WI38 (cell line): Measurements from ENCODE around the gene RNF5.
"Not testable (repeated sequence)": the region's sequence is repeated elsewhere in the genome, so short reads cannot be mapped to it uniquely, and the experiment has no call there.

Experiments
- H3K4me3 ChIP-seq: 2 replicates; pipeline ENCODE4 v1.5.1; 2011; ENCODE audit warnings: low read depth, mild to moderate bottlenecking, control low read depth, low read length
- TF ChIP-seq, protein P1 (sequence below): IDR thresholded peaks from 2 replicates; pipeline ENCODE4 v1.5.1; 2012; ENCODE audit warnings: low read depth, mild to moderate bottlenecking, control low read depth, low read length

Gene RNF5

DNA sequence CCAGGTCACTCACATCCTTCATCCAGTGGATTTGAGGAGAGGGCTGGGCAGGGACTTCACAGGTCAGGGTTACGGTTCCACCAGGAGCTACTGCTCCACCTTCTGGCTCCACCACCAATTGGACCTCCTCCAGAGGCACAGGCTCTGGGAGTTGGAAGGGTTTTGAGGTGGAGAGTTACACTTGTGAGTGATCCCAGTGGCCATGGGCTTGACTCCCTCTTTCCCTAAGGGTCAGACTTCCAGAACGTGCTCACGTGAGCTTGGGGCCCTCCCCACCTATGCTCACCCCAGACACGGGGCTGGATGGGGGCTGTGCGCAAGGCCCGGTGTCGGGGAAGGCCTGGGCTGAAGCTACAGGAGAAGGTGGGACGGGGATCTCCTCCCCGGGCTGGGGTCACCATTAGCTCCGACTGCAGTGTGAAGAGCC is 4.4 kb downstream of the RNF5 start:
- TF ChIP-seq, protein P1, sequence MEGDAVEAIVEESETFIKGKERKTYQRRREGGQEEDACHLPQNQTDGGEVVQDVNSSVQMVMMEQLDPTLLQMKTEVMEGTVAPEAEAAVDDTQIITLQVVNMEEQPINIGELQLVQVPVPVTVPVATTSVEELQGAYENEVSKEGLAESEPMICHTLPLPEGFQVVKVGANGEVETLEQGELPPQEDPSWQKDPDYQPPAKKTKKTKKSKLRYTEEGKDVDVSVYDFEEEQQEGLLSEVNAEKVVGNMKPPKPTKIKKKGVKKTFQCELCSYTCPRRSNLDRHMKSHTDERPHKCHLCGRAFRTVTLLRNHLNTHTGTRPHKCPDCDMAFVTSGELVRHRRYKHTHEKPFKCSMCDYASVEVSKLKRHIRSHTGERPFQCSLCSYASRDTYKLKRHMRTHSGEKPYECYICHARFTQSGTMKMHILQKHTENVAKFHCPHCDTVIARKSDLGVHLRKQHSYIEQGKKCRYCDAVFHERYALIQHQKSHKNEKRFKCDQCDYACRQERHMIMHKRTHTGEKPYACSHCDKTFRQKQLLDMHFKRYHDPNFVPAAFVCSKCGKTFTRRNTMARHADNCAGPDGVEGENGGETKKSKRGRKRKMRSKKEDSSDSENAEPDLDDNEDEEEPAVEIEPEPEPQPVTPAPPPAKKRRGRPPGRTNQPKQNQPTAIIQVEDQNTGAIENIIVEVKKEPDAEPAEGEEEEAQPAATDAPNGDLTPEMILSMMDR, result no peak
- H3K4me3 ChIP-seq, result no peak overlapping the region

DNA sequence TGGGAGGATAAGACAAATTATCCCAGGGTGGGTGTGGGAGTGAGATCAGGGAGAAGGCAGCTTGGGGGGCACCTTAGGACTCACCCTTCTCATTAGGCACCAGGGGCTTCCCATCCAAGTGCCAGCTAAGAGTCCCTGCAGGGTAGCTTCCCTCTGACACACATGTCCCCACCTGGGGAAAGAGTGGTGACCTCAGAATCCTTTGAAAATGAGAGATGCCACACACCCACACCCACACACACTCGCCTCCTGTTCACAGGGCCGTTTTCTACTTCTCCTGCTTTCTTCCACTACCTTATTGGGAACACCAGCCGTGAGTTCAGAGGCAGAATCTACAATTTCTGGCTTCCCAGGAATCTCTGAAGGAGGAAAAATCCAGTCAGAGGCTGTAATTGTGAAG is 4.8 kb downstream of the RNF5 start:
- no peak overlapping the region for H3K4me3 ChIP-seq
- TF ChIP-seq, protein P1, result no peak

DNA sequence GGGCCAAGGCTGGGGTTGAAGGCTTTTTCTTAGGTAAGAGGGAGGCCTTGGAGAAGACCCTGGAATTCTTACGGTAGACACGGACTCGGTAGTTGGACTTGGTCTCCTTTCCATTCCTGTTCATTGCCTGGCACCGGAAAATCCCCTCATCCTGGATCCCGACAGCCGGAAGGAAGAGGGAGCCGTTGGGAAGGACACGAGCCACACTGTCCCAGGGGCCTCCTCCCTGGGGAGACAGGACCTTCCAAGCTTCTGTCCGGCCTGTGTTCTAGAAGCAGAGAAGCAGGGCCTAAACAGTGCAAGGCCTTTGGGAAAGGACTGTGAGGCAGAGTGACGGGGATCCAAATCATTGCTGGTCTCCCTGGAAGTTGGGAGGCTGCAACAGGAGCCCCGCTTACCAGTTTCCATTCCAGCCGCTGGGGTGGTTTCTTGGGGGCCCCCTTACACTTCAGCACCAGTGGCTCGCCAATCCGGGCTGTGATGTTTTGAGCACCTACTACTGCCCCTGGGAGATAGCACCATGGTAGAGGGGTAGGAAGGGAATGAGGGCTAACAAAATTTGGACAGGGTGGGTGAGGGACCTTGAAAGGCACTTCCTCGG is 5.4 kb downstream of the RNF5 start:
- H3K4me3 ChIP-seq, result no peak overlapping the region
- TF ChIP-seq, protein P1, result no peak

DNA sequence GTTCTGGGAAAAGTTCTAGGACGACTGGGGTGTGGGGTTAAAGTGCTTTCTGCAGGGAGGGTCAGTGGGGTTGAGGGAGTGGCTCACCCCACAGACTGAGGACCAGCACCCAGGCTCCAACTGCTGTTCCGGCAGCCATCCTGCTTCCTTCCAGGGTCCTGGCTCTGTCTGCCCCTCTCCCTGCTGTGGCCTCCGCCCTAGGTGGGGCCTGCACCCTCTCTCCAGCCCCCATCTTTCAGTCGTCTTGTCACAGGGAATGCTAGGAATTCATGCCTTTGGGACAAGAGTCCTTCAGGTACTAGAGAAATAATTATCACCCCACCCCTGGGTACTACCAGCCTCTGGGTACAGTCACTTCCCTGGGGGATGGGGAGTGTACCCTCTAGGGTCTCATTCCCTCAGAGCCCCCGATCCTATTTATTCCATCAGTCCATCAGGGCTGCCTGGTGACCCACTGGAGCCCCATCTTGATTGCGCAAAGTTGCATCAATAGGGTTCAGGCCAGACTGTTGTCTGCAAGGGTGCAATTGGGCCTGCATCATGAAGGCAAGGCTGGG is 6.0 kb downstream of the RNF5 start, which contains the start of gene AGER:
AGER (minus strand) TSS at position 170 of the 557 bp plus-strand sequence; CDS start at position 139, 31 bp downstream.
- H3K4me3 ChIP-seq, result no peak within 1 kb of the TSS
- TF ChIP-seq, protein P1, result no peak

DNA sequence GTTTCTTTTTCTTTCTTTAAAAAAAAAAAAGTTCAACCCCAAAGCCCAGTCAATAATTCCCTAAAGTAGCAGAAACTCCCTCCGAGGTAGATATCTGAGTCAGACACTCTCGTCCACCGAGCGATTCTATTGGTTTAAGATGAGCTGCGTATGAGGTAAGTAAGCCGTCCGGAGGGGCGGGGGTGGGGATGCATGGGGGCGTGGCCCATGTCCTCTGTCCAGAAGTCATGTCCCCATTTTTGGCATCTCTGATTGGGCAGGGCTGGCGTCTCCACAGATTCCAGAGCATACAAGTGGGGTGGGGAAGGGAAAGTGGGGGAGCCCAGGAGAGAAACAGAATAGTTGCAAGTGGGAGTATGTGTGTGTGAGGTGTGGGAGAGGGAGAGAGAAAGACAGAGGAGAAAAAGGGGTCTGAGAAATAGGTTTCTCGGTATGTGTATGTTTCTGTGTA is 7.5 kb downstream of the RNF5 start:
- H3K4me3 ChIP-seq, result not testable (repeated sequence)

DNA sequence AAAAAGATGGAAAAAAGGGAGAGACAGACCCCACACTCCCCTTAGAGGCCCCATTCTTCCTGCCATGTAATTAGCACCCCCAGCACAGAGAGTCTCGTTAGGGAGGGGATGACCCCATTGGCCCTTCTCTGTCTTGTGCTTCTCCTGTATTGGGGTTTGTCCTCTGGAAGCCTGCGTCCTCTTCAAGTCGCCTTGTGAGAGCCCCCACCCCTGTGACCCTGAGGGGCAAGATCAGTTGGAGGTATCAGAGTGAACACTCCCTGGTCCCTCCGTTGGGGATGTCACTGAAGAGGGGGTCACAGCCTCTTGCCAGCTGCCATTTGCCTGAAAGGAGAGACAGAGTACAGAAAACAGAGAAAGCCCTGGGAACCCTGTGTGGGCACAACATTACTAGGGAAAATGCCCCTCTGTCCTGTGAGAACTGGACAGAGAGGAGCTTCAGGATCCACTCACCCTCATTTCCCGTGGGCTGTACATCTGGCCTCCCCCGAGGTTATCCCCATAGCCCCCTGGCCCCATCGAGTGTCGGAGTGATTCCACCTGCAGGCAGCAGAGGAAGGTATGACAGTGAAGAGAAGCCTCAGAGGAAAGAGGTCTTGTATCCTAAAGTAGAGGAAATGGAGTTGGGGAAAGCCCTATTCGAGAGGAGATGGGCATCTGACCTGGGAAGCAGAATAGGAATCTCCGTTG is 8.1 kb downstream of the RNF5 start:
- H3K4me3 ChIP-seq, result not testable (repeated sequence)

DNA sequence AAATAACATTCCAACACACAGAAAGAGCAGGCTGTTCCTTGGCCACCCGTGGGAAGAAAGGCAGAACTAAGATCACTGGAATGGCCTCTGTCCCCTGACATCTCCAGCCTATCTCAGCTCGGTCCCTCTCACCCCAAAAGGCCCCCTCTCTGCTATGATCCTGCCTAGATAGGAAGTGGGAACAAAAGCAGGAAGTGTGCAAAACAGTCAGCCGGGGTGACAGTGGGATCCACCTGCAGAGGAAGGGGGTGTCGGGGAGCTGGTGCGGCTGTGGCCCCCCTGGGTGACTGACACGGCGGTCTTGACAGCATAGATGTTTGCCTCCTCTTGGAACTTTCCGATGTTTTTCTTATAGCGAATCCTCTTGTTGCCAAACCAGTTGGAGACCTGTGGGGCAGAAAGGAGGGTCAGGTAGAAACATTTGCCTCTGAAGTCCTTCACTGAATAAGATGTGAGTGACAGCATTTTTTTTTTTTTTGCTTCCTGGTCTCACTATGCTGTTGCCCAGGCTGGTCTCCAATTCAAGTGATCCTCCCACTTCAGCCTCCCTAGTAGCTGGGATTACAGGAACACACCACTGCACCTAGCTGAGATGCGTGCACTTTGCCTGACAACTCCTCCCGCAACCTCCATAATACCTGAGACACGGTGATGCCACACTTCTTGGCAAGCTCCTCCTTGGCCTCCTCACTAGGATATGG is 9.0 kb downstream of the RNF5 start:
- TF ChIP-seq, protein P1, result no peak
- no peak overlapping the region for H3K4me3 ChIP-seq

DNA sequence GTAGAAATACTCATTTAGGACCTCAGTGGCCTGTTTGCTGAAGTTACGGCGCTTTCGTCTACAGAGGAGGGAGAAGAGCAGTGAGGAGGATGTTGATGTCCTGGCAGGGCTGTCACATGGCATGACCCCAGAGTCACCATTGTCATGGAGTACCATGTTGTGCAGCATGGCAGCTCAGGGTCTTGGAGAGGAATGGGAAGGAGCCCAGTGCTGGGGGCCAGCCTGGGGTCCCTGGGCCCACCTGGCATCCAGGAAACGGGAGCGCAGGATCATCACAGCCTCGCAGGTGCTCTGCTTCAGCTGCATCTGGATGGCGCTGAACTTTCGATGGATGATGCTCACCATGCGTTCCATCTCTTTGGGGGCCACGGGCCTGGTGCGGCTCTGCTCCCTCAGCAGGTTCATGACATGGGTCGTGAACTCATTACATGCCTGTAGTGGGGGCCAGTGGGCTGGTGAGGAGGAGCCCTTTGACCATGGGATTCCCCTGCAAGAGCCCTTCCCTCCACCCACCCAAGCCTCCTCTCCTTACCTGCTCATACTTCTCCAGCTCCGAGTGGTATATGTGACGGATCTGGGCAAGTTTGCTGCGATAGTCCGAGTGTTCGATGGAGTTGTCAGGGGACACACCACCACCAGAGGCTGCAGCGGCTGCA is 9.6 kb downstream of the RNF5 start:
- peak overlapping the region; percentile 81 for H3K4me3 ChIP-seq
